Stimulated activated CD8-positive, alpha-beta memory T cell treated with anti-CD3 and anti-CD28 coated beads, Interleukin-15, amount 100 ng/mL, for 1 hour (primary cell): ENCODE data around the gene ELFN2.

ENCODE experiments used
- DNase-seq: peaks from one replicate; pipeline ENCODE4 v3.0.0-alpha.2; 2020; ENCODE audit warnings: low read depth

ELFN2 gene

GRCh38 chr22:37455896-37456295, 28.6 kb upstream of the ELFN2 start:
- DNase-seq: no peak

GRCh38 chr22:37454857-37455686, 27.8 kb upstream of the ELFN2 start:
- DNase-seq: no peak

GRCh38 chr22:37453696-37454095, 26.4 kb upstream of the ELFN2 start:
- DNase-seq: no peak

- no peak for DNase-seq
Observed at GRCh38 chr22:37451218-37451617, 23.9 kb upstream of the ELFN2 start.

- DNase-seq: no peak
Observed at GRCh38 chr22:37449331-37450001, 22.2 kb upstream of the ELFN2 start.

- no peak for DNase-seq
Observed at GRCh38 chr22:37448516-37449127, 21.3 kb upstream of the ELFN2 start.

GRCh38 chr22:37445501-37445900, 18.2 kb upstream of the ELFN2 start:
- DNase-seq: no peak

- DNase-seq: no peak
Observed at GRCh38 chr22:37443977-37444376, 16.7 kb upstream of the ELFN2 start.

- DNase-seq: no peak
Observed at GRCh38 chr22:37443086-37443485, 15.8 kb upstream of the ELFN2 start.

GRCh38 chr22:37442537-37442936, 15.3 kb upstream of the ELFN2 start:
- no peak for DNase-seq

- no peak for DNase-seq
Observed at GRCh38 chr22:37442135-37442534, 14.9 kb upstream of the ELFN2 start.

- no peak for DNase-seq
Observed at GRCh38 chr22:37440875-37441274, 13.6 kb upstream of the ELFN2 start.

GRCh38 chr22:37439347-37439746, 12.1 kb upstream of the ELFN2 start:
- DNase-seq: no peak

GRCh38 chr22:37435970-37436603, 8.8 kb upstream of the ELFN2 start:
- no peak for DNase-seq

- no peak for DNase-seq
Observed at GRCh38 chr22:37433786-37434185, 6.5 kb upstream of the ELFN2 start.

GRCh38 chr22:37432708-37433054, 5.4 kb upstream of the ELFN2 start:
- no peak for DNase-seq

- DNase-seq: no peak
Observed at GRCh38 chr22:37431801-37432707, 4.8 kb upstream of the ELFN2 start.

- DNase-seq: no peak
Observed at GRCh38 chr22:37431366-37431765, 4.1 kb upstream of the ELFN2 start.

GRCh38 chr22:37430941-37431340, 3.7 kb upstream of the ELFN2 start:
- DNase-seq: no peak

- peak; percentile 25 for DNase-seq
Observed at GRCh38 chr22:37428649-37429586, 1.6 kb upstream of the ELFN2 start.
